Stimulated activated CD4-positive, alpha-beta T cell treated with anti-CD3 and anti-CD28 coated beads, Interleukin-4, amount 100 ng/mL, for 4 hours (primary cell): Measurements from ENCODE around the gene MXI1.

Source experiments
- DNase-seq, 2 experiments: peaks; one replicate each; pipeline ENCODE4 v3.0.0-alpha.2; 2020

MXI1 gene

DNA sequence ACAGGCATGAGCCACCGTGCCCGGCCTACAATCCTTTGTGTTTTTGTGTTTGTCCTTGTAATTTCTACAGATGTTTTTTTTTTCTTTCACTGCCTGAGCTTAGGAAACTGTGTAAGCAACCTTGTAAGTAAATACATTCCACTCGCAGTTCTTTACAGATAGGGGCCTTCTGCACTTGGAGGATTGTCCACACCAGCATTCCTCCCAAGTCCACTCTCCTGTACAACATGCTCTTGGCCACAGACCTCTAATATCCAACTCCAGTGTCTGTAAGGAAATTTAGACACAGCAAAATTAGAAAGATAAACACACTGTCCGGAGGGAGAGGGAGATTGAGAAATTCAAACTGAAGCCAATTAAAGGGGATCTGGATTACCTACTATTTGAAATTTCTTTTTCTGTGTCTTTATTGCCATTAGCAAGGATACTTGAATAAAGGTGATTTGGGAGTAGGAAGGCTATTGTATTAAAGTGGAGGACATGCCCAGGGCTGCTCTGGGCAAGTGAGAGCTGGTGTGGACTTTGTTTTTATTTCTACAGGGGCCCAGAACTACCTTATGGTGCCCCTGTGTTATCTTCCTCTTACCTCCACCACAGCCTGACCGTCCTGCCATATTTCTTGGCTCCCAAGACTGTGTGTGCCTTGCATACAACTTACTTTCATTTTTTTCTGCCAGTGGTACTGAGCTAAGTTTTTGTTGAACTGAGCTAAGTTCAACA, 9.7 kb downstream of the MXI1 start:
- no peak for DNase-seq

DNA sequence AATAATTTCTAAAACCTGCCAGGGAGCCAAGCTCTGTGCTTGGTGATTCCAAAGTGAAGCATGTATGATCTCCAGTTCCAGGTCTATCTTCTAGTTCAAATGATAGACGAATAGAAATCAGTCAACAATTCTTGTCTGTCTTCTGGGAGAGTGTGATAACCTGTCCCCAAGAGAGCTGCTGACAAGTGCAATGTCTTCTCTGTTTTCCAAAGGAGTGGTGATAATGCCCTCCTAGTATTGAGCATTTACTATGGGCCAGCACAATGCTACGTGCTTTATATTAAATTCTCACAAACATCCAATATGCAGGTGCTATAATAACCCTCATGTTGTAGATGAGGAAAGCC, 10.2 kb downstream of the MXI1 start:
- DNase-seq, result no peak

DNA sequence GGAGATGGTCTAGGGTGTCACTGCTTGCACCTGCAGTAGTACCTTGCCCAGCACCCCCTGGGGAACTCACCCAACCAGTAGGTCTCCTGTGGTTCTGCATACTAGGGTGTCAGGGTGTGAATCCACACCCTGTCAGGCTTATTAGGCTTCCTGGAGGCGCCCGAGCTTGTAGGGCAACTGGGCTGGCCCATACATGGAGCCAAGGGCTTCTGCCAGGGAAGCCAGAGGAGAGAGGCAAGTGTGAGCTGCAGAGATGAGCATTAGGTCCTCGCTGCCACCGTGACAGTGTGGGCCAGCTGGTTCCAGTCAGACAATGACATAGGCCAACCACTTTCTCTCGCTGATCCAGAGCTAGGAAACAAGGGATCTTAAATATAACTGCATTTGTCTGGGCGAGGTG, 11.2 kb downstream of the MXI1 start:
- DNase-seq, result no peak

DNA sequence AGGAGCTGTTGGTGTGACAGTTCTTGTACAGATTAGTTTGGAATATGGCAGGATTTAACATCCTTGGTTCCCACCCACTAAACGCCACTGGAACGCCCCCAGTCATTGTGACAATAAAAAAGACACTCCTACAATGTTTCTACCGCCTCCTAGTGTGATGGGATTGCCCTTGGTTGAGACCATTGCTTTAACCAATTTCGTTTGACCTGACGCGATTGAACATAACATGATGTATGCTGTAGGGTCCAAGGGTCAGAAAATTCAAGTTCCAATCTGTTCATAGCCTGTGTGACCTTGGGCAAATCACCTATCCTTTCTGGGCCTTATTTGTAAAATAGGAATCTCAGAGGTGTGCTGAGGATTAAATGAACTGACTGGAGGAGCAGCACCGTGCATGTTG, 12.5 kb downstream of the MXI1 start:
- DNase-seq, result no peak

DNA sequence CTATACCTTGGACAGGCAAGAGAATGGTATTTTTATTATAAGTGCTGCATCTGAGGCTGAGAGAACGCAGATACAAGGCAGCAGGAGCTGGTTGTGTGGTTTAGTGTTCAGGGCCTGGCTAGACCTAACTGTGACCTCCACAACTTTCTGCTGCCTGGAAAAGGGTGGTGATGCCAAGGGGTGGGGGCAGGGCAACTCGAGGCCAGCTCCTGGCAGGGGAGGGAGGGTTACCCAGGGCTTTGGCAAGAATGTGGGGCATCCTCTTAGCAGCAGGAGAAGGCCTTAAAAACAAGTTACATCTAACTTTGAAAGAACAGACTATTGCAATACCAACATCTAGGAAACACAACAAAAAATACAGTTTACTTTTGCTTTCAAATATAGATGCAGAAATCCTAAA, 13.0 kb downstream of the MXI1 start:
- no peak for DNase-seq

DNA sequence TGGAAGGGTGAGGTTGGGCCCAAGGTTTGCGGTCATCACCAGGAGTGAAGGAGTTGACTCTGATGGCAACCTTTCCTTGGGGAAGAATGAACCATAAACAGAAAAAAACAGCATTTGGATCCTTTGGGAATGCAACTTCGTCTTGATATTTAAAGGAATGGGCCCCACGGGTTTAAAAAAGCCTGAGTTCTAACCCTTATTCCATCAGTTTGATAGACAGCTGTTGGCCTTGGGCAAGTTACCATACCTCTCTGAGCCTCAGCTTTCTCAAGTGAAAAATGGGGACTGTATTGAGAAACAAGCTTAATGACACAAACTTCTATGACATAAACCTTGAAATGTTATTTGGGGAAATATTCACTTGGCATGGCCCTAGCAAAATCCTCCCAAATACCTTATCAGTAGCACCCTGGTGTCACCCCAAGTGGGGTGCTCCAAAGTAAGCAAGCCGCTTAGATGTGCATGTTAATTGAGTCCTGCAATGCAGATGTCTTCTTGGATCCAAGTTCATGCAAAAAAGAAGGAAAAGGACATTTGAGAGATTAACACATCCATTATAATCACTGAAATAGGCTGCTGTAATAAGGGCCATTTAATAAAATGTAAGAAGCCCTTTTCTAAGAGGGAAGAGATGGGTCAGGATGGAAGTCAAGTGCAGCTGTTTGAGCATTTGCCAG, 13.8 kb downstream of the MXI1 start:
- no peak for DNase-seq

DNA sequence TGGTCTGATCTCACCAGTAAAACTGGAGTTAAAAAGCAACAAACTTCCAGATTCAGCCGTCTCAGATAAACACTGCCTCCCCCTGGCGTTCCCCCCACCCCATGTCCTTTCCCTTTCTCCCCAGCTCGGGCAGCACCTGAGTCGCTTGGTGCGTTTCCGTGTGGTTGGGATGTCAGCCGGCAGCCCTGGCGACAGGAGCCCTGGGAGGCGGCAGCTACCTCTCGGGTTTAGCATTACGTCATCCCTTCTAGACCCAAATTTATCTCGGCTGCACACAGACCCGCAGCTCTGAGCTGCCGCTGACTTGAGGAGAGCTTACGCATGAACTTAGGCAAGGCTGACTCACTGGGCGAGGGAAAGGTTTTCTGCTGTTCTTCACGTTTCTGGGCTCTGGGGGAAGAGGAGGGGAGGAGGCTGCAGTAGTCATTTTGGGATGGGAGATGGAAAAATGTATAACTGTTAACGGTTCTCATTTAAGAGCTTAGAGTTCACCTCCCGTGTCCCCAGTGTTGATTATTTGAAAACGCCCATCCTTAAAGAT, 14.4 kb downstream of the MXI1 start:
- peak; percentile 60 to 87 for DNase-seq

DNA sequence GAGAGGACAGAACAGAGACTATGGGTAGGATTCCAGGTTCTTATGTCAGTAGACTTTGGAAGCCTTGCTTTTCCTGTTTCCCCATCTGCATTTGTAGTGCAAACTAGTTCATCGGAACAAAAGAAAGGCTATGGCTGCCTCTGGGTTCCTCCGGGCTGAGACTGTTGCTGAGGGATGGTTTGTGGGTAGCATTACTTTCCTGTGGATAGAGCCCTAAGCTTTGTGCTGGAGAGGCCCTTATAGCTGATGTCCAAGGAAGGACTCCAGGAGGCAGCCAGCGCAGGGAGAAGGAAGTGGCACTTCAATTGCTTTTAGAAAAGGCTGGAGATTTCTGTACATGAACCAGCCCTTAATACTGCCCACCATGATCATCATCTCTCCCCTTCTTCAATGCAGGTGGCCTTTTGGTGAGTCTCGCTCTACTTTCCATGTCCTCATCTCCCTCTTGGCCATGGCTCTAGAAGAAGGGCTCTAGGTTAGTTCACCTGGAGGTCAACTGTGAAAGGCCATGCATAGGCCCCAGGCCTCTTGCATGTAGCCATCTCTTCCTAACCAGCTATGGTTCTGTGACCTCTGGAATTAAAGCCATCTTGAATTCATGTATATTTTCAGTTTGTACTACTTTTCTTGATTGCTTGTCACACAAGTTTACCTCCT, 15.4 kb downstream of the MXI1 start:
- no peak for DNase-seq

DNA sequence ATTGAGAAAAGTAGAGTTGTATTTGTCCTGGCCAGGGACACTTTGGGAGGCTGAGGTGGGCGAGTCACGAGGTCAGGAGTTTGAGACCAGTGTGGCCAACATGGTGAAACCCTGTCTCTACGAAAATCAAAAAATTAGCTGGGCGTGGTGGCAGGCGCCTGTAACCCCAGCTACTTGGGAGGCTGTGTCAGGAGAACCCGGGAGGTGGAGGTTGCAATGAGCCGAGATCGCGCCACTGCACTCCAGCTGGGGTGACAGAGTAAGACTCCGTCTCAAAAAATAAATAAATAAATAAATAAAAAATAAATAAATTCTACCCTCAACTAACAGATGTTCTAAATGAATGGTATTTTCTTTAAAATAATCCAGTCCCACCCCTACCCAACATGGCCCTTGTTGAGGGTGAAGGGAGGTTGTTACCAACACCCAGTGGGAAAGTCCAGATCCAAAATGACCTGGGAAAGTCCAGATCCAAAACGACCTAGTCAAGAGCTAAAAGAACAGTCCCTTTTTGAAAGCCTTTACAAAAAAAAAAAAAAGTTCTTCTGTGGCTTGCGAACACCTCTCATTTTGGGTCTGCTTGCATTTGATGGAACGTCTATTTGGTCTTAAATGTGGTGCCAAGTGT, 16.0 kb downstream of the MXI1 start:
- DNase-seq, result no peak

DNA sequence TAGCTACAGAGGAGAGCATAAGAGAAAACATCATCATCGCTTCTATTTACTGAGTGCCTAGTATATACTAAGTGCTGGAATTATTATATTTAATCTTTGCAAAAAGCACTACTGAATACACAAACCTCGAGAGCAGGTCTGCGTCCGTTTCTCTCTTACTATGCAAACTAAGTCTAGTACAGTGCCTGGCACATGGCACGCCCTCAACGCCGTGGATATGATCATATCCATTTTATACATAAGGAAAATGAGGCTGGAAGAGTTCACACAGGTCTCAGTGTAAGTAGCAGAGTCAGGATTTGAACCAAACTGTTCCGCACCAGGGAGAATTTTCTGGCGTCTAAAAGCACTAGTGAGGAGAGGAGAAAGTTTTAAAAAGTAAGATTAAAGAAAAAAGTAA, 17.6 kb downstream of the MXI1 start:
- DNase-seq, result no peak

DNA sequence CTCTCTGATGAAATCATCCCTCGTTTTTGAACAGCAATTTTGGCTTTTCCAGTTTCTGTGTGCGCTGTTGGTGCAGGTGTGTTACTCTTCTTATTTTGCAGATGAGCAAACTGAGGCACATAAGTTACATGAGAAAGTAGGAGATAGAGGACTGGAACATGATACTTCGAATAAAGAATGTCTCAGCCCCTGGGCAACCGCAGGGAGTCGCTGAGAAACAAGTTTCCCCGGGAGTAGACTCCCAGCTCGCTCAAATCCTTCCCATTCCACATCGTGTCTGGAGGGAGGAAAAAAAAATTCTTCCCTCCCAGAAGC, 18.0 kb downstream of the MXI1 start:
- DNase-seq, result no peak

DNA sequence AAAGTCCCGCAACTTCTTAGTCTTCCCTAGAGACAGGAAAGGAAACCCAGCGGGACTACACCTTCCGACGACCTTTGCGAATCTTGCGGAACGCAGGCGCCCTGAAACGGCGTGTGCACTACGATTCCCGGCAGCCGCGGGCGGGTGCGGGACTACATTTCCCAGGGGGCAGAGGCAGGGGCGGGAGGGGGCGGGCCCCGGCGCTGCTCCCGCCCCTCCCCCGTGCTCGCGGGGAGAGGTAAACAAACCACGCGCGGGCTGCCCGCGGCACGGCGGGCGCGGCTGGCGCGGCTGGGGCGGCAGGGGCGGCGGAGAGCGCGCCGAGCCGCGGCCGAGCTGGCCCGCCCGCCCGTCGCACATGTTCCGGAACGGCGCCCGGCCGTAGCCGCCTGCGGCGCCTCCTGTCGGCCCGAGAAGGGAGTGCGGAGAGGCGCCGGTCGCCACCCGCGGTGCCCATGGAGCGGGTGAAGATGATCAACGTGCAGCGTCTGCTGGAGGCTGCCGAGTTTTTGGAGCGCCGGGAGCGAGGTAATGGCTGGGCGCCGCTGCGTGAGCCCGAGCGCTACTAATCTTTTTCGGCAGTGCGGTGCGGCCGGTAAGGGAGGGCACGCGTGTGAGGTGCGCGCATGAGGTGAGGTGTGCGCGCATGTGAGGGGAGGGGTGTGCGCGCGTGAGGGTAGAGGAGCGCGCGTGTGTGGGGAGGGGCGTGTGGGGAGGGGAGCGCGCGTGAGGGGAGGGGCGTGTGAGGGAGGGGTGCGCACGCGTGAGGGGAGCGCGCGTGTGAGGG, 18.5 kb downstream of the MXI1 start:
- peak; percentile 87 to 88 for DNase-seq

DNA sequence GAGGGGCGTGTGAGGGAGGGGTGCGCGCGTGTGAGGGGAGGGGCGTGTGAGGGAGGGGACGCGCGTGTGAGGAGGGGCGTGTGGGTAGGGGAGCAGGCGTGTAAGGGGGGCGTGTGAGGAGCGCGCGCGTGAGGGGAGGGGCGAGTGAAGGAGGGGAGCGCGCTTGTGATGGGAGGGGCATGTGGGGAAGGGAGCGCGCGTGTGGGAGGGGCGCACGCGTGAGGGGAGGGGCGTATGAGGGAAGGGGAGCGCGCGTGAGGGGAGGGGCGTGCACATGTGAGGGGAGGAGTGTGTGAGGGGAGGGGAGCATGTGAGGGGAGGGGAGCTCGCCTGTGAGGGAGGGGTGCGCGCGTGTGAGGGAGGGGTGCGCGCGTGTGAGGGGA, 19.1 kb downstream of the MXI1 start:
- peak; percentile 82 to 87 for DNase-seq

DNA sequence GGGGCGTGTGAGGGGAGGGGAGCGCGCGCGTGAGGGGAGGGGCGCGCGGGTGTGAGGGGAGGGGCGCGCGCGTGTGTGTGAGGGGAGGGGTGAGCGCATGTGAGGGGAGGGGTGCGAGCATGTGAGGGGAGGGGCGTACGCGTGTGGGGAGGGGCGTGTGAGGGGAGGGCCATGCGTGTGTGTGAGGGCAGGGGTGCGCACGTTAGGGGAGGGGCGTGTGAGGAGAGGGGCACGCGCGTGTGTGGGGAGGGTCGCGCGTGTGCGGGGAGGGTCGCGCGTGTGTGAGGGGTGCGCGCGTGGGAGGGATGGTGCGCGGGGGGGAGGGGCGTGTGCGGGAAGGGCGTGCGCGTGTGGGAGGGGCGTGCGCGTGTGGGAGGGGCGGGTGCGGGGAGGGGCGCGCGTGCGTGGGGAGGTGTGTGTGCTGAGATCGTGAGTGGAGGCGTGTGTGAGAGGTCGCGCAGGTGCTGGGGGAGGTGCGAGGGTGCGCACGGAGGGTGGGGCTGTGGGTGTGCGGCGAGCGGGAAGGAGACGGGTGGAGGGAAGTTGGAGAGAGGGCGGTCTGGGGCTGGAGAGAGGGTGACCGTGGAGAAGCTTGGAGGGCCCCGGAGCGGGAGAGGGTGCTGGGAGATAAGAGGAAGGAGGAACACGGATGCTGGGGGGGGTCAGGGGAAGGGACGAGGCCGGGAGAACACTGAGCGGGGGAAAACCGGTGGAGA, 19.7 kb downstream of the MXI1 start:
- peak; percentile 78 to 82 for DNase-seq

DNA sequence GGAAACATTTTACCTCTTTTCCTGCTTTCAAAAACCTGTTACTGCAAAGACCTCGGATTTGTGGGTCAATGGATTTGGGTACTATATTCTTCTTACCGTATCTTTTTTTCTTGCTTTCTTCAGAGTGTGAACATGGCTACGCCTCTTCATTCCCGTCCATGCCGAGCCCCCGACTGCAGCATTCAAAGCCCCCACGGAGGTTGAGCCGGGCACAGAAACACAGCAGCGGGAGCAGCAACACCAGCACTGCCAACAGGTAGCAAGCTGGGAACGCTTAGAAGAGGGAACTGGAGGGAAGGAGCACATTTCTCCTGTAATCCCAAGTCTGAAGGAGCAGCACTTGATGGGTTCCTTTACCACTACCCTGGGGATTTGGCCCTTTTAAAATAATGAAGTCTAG, 20.7 kb downstream of the MXI1 start:
- no peak for DNase-seq

DNA sequence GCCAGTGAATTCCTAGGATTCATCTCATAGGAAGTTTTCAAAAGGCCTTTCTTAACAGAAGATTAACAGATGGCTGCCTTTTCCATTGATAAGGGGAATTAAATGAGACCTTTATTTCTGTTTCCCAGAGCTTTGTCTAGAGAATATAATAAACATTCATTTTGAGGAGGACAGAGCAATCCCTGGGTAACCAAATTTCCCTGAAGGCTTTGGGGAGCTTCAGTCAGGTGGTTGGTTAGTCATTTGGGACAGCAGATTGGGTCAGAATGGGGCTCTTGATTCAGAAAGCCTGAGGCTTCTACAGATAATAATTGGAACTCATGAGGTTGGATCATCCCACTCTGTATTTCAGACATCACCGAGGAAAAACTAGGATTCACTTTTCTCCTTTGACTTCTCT, 21.8 kb downstream of the MXI1 start:
- no peak for DNase-seq

DNA sequence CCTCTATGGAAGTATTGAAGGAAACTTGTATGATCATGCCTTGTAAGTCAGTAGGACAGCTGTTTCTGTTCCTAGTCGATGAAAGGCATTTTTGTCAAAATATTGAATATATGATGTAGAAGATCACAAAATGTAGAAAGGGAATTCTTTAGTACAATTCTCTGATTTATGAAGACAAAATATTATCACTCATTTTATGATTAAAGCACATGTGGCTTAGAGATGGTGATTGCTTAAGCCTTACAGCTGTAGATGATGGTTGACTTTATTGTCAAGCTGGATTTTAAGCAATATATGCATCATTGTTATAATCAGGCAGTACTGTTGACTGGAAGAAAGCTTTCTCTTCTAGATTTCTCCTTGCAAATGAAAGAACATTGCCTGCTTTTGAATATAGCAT, 26.4 kb downstream of the MXI1 start:
- no peak for DNase-seq

DNA sequence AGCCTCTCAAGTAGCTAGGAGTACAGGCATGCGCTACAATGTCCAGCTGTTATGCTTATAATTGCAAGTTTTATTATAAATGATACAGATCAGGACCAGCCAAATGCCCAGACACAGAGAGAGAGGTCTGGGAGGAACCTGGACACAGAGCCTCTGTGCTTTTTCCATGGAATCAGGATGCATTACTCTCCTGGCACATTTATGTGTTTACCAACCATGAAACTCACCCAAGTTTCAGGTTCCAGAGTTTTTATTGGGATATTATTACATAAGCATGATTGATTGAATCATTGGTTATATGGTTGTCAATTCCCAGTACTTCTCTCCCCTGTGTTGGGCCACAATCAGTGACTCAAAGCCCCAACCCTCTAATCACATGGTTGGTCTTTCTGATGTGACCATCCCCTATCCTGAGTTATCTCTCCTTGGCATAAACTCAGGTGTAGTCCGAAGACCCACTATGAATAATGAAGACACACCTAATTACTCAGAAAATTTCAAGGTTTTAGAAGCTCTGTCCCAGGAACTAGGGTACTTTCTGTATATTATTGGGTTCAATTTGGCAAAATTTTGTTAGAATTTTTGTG, 30.6 kb downstream of the MXI1 start:
- DNase-seq, result no peak

DNA sequence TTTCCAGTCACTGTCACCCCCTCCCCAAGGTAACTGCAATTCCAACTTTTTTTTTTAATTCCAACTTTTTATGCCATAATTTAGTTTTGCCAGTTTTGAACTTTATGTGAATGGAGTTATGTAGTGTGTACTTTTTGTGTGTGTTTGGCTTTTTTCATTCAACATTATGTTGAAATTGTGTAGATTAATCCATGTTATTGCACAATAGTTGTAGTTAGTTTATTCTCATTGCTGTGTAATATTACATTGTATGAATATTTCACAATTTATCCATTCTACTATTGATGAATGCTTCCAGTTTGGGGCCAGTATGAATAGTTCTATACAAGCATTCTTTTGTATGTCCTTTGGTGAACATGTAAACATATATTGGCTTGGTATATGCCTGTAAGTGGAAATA, 32.5 kb downstream of the MXI1 start:
- DNase-seq, result no peak

DNA sequence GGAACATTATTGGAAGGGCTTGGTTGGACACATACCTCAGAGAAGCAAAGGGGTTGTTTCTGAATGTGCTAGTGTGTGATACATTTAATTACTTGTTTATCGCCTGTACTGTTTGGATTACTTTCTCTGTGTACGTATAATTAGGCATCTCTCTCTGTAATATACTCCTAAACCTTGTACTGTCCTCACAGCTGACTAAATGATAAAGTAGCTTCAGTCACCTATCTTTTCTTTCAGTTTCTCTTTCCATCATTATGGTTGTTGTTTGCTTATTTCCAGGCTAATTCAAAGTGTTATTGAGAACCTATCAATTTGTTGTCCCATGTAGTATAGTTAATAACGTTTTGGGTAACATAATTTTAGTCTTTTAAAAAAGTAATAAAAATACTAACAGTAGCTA, 34.0 kb downstream of the MXI1 start:
- no peak for DNase-seq

DNA sequence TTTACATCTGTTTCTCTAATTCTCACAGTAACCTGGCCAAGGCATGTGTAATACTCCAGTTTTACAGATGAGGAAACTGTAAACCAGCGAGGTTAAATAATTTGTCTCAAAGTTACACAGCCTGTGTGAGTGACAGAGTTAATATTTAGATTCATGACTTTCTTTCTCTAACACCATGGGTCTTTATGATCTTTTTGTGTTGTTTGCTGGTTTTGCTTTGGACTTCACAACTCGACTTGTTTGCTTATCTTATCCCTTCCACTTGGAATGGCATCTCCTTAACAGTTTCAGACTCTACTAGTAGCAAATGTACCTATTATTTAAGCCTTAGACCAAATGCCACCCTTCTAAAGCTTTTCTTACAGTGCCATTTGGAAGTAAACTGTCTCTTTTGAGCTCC, 34.4 kb downstream of the MXI1 start:
- DNase-seq, result no peak

DNA sequence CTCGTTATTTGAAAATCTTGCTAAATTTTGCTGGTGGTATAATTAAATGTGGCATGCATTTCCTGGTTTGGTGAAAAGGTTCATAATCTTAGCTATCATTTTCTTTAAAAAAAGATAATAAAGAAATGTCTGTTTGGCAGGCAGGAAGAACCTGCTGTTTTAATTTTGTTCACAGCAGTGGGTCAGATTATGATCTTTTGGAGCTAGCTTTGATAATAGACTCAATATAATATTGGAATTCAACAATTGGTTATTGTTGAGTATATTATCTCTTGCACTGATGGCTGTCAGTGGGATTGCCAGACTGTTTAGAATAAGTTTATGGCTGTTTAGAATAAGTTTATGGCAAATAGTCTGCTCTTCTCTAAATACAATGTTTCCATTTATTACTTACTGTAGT, 35.1 kb downstream of the MXI1 start:
- no peak for DNase-seq
